Thoracic aorta (tissue), 2 donors: ENCODE measurements around the gene RFX3. TPM values are rescaled to one million over a fixed set of nuclear protein-coding genes. Genes with fewer than 3 reads are reported as not detected.

Source experiments
- ATAC-seq: fragments of 150-250 bp; one replicate; pipeline ENCODE4 v1.8.0; 2017; ENCODE audit warnings: low read depth; ENCODE audit not compliant: insufficient number of reproducible peaks, low FRiP score
- DNase-seq: peaks from one replicate; pipeline ENCODE4 v3.0.0-alpha.2; 2020; ENCODE audit warnings: low spot score
- H3K27ac ChIP-seq, 2 donors: fragments of 200-600 bp; sonication (generic); 1 replicate in 1 of 2; 2 replicates in 1 of 2; pipeline ENCODE4 v1.5.1; 2016; ENCODE audit warnings: mild to moderate bottlenecking in 2 of 2, moderate library complexity in 2 of 2
- H3K27me3 ChIP-seq: fragments of 200-600 bp; sonication (generic); replicated peaks from 2 replicates; pipeline ENCODE4 v1.6.0; 2016; ENCODE audit warnings: mild to moderate bottlenecking; ENCODE audit not compliant: insufficient read depth
- H3K36me3 ChIP-seq: fragments of 200-600 bp; sonication (generic); one replicate; pipeline ENCODE4 v1.5.1; 2016
- H3K4me1 ChIP-seq, 2 donors: fragments of 200-600 bp; sonication (generic); 1 replicate in 1 of 2; 2 replicates in 1 of 2; pipeline versions ENCODE4 v1.5.1 to v1.6.0; 2016; ENCODE audit warnings: low read depth in 2 of 2, mild to moderate bottlenecking in 1 of 2; ENCODE audit not compliant: control insufficient read depth in 1 of 2
- H3K4me3 ChIP-seq: fragments of 200-600 bp; sonication (generic); 2 replicates; pipeline ENCODE4 v1.5.1; 2016; ENCODE audit warnings: mild to moderate bottlenecking
- H3K9me3 ChIP-seq: fragments of 200-600 bp; sonication (generic); 2 replicates; pipeline ENCODE4 v1.5.1; 2016
- CTCF ChIP-seq: fragments of 200-600 bp; sonication (generic); IDR thresholded peaks from one replicate; pipeline ENCODE4 v1.5.1; 2019; ENCODE audit warnings: antibody characterized with exemption
- total RNA-seq, 2 donors: library from RNA; depleted of rRNA; stranded (reverse); fragments of >200 nt; gene quantifications; one replicate each; pipeline versions ENCODE4 v1.1.0 to v1.2.3, GENCODE V29; 2016

RFX3 gene
- total RNA-seq, 2 donors from 2014 or later, result 2.6 to 15.6 TPM

- Histone ChIP-seq H3K36me3 (no peaks in the 10 kb centered on the region), H3K27me3 (no peaks in the 10 kb centered on the region), H3K4me3 (no peak overlapping the region), H3K9me3 (no peaks in the 10 kb centered on the region), H3K27ac (no peak overlapping the region), H3K4me1 (peaks cover 0 to 7% of the 10 kb centered on the region in 2 donors)
- ATAC-seq, result no peak
- DNase-seq, result no peak
- TF ChIP-seq CTCF, result no peak
Measured at GRCh38 chr9:3179711-3180110, 346.1 kb downstream of the RFX3 start.

- H3K27ac ChIP-seq, result no peak overlapping the region
- DNase-seq (no peak), ATAC-seq (no peak)
- no peaks in the 10 kb centered on the region for H3K36me3 ChIP-seq
- H3K4me3 ChIP-seq, result no peak overlapping the region
- no peak for TF ChIP-seq CTCF
- H3K4me1 ChIP-seq, result peaks cover 0 to 7% of the 10 kb centered on the region in 2 donors
- no peaks in the 10 kb centered on the region for H3K9me3 ChIP-seq
- H3K27me3 ChIP-seq, result no peaks in the 10 kb centered on the region
Measured at GRCh38 chr9:3177936-3178335, 347.9 kb downstream of the RFX3 start.

- H3K4me1 ChIP-seq, result peaks cover 0 to 7% of the 10 kb centered on the region in 2 donors
- no peak for ATAC-seq
- H3K4me3 ChIP-seq, result no peak overlapping the region
- H3K27me3 ChIP-seq, result no peaks in the 10 kb centered on the region
- no peak for DNase-seq
- H3K27ac ChIP-seq, result no peak overlapping the region
- H3K9me3 ChIP-seq, result no peaks in the 10 kb centered on the region
- TF ChIP-seq CTCF, result no peak
- H3K36me3 ChIP-seq, result no peaks in the 10 kb centered on the region
Measured at GRCh38 chr9:3177146-3177761, 348.5 kb downstream of the RFX3 start.

- Histone ChIP-seq H3K27me3 (no peaks in the 10 kb centered on the region), H3K9me3 (no peaks in the 10 kb centered on the region), H3K4me1 (no peaks in the 10 kb centered on the region), H3K4me3 (no peak overlapping the region), H3K27ac (no peak overlapping the region), H3K36me3 (no peaks in the 10 kb centered on the region)
- DNase-seq (no peak), ATAC-seq (no peak)
- no peak for TF ChIP-seq CTCF
Measured at GRCh38 chr9:3173374-3173773, 352.4 kb downstream of the RFX3 start.

- H3K4me1 ChIP-seq, result no peaks in the 10 kb centered on the region
- TF ChIP-seq CTCF, result no peak
- no peaks in the 10 kb centered on the region for H3K27me3 ChIP-seq
- DNase-seq (no peak), ATAC-seq (no peak)
- no peak overlapping the region for H3K27ac ChIP-seq
- no peaks in the 10 kb centered on the region for H3K36me3 ChIP-seq
- no peak overlapping the region for H3K4me3 ChIP-seq
- H3K9me3 ChIP-seq, result no peaks in the 10 kb centered on the region
Measured at GRCh38 chr9:3170819-3171218, 355.0 kb downstream of the RFX3 start.
